ENCODE data around the gene PCCA. TPM values are rescaled to one million over a fixed set of nuclear protein-coding genes. Genes with fewer than 3 reads are reported as not detected.

PCCA gene
- polyA plus RNA-seq, 2 of the 4 experiments (the other 2 are of a cell fraction), result 13.2 to 13.7 TPM

GRCh38 chr13:100485265-100485664 lies 396.4 kb downstream of the PCCA start:
- DNase-seq (ENCODE audit: low read depth in 1 of 2, low spot score in 1 of 2), result no peak
- 91% methylated on average over 2 of the region's 2 CpGs for WGBS (ENCODE audit: missing lambda C conversion rate)
- CTCF ChIA-PET, result no interaction called here
- H3K4me1 ChIP-seq, result no peaks in the 10 kb centered on the region; the same call in 2 of the 3 replicates
- no peaks in the 10 kb centered on the region for H3K9me3 ChIP-seq
- ATAC-seq, result no peak
- H3K4me2 ChIP-seq, result no peak overlapping the region
- POLR2A ChIA-PET, result no interaction called here
- no peak overlapping the region for H3K4me3 ChIP-seq
- no peak for FAIRE-seq
- no peak overlapping the region for H3K27ac ChIP-seq
- no peak for TF ChIP-seq RCOR1 (IDR thresholded peaks at IDR 0.05; ENCODE audit: low read depth, low read length)
- no peak for TF ChIP-seq CHD2 (IDR thresholded peaks at IDR 0.05; ENCODE audit: low read length, partially characterized antibody)
- TF ChIP-seq RARB (CRISPR knock-in tag; IDR thresholded peaks at IDR 0.05), result no peak
- TF ChIP-seq ESRRA (IDR thresholded peaks at IDR 0.05; ENCODE audit: borderline replicate concordance, low read length), result no peak
- no peak for TF ChIP-seq CBX2 (IDR thresholded peaks at IDR 0.05; ENCODE audit: borderline replicate concordance, low read depth)

GRCh38 chr13:100490692-100491091 lies 401.8 kb downstream of the PCCA start:
- Histone ChIP-seq H3K9me3 (no peaks in the 10 kb centered on the region), H3K4me1 (no peaks in the 10 kb centered on the region; the same call in 2 of the 3 replicates), H3K4me2 (no peak overlapping the region), H3K27ac (no peak overlapping the region), H3K4me3 (no peak overlapping the region)
- 54% methylated on average over 4 of the region's 4 CpGs for WGBS (ENCODE audit: missing lambda C conversion rate)
- DNase-seq (ENCODE audit: low read depth in 1 of 2, low spot score in 1 of 2) (no peak), FAIRE-seq (no peak), ATAC-seq (no peak)
- CTCF ChIA-PET, result interaction anchor here (0.6 to 1.2 kb wide), 2 partner anchors 36 to 255 kb away, joined by 3 read pairs; no protein-coding TSS in a partner anchor
- POLR2A ChIA-PET, result no interaction called here
- TF ChIP-seq NR3C1 (IDR thresholded peaks at IDR 0.05), result no peak
- TF ChIP-seq ZSCAN20 (CRISPR knock-in tag; IDR thresholded peaks at IDR 0.05), result no peak
- TF ChIP-seq ZC3H11A (IDR thresholded peaks at IDR 0.05), result no peak
- TF ChIP-seq HOXB5 (CRISPR knock-in tag; IDR thresholded peaks at IDR 0.05), result no peak
- no peak for TF ChIP-seq NPAS2 (CRISPR knock-in tag; IDR thresholded peaks at IDR 0.05; ENCODE audit: borderline replicate concordance)
- TF ChIP-seq POLR2A (IDR thresholded peaks at IDR 0.05; ENCODE audit: low read length), result no peak
- no peak for TF ChIP-seq HDAC2 (IDR thresholded peaks at IDR 0.05)
- no peak for TF ChIP-seq CEBPB (IDR thresholded peaks at IDR 0.05)
- no peak for TF ChIP-seq HOXB13 (CRISPR knock-in tag; IDR thresholded peaks at IDR 0.05; ENCODE audit: low read depth)
- no peak for TF ChIP-seq SMC3 (IDR thresholded peaks at IDR 0.05)
- no peak for TF ChIP-seq CHD2 (IDR thresholded peaks at IDR 0.05; ENCODE audit: low read length, partially characterized antibody)
- TF ChIP-seq RFX5 (IDR thresholded peaks at IDR 0.05), result no peak
- TF ChIP-seq BHLHE40 (IDR thresholded peaks at IDR 0.05; ENCODE audit: low read depth, low read length), result no peak
- TF ChIP-seq RCOR1 (IDR thresholded peaks at IDR 0.05; ENCODE audit: low read depth, low read length), result no peak
- no peak for TF ChIP-seq CBX8 (IDR thresholded peaks at IDR 0.05)

GRCh38 chr13:100491164-100491842 lies 402.4 kb downstream of the PCCA start:
- DNase-seq (ENCODE audit: low read depth in 1 of 2, low spot score in 1 of 2), result no peak
- Histone ChIP-seq H3K4me1 (no peaks in the 10 kb centered on the region; the same call in 2 of the 3 replicates), H3K9me3 (no peaks in the 10 kb centered on the region), H3K4me3 (no peak overlapping the region), H3K4me2 (no peak overlapping the region), H3K27ac (no peak overlapping the region)
- FAIRE-seq, result no peak
- TF ChIP-seq ZFP36 (IDR thresholded peaks at IDR 0.05; ENCODE audit: borderline replicate concordance, partially characterized antibody) (no peak), HOXB5 (CRISPR knock-in tag; IDR thresholded peaks at IDR 0.05) (no peak), ZNF302 (CRISPR knock-in tag; IDR thresholded peaks at IDR 0.05) (no peak), HEYL (CRISPR knock-in tag; IDR thresholded peaks at IDR 0.05) (no peak), ELK1 (IDR thresholded peaks at IDR 0.05; ENCODE audit: low read depth, low read length) (no peak), KDM1A (IDR thresholded peaks at IDR 0.05; ENCODE audit: low read depth) (no peak), PHF8 (IDR thresholded peaks at IDR 0.05; ENCODE audit: borderline replicate concordance, low read depth) (no peak), RAD21 (conservative IDR thresholded peaks at IDR 0.05 in 1 of 2, IDR thresholded peaks at IDR 0.05 in 1 of 2) (no peak)
- POLR2A ChIA-PET, result no interaction called here
- CTCF ChIA-PET, result interaction anchor here (1.2 kb wide), 1 partner anchor 36 kb away, joined by 3 read pairs; no protein-coding TSS in a partner anchor
- 88% methylated on average over 8 of the region's 8 CpGs for WGBS (ENCODE audit: missing lambda C conversion rate)
- no peak for ATAC-seq

Data from A549 (cell line).